SU-DHL-6 (cell line): ENCODE results near the gene PGGHG.

ENCODE experiments used
- H2AFZ ChIP-seq: fragments of 200-600 bp; sonication (generic); 2 replicates; pipeline ENCODE4 v1.6.1; 2014; ENCODE audit warnings: low read depth, mild to moderate bottlenecking, moderate library complexity, mixed read lengths, antibody characterized with exemption, low read length; ENCODE audit not compliant: severe bottlenecking
- H3F3A ChIP-seq: fragments of 200-600 bp; shearing (Covaris generic); 2 replicates; pipeline ENCODE4 v1.6.0; 2016; ENCODE audit warnings: antibody characterized with exemption, mild to moderate bottlenecking; ENCODE audit not compliant: insufficient read depth
- H3K27ac ChIP-seq: fragments of 200-600 bp; sonication (generic); 2 replicates; pipeline ENCODE4 v1.5.1; 2016; ENCODE audit warnings: low read depth, mild to moderate bottlenecking, low read length, moderate library complexity, mixed read lengths
- H3K27me3 ChIP-seq: fragments of 200-600 bp; sonication (generic), shearing (Covaris generic); 2 replicates; pipeline ENCODE4 v1.6.0; 2014; ENCODE audit warnings: mild to moderate bottlenecking, low read length
- H3K36me3 ChIP-seq: fragments of 200-600 bp; sonication (generic); 2 replicates; pipeline ENCODE4 v1.6.1; 2014; ENCODE audit warnings: mild to moderate bottlenecking, low read length, mixed read lengths
- H3K4me2 ChIP-seq: fragments of 300-600, 200-600 bp; shearing (Covaris generic), sonication (generic); 2 replicates; pipeline ENCODE4 v1.6.0; 2014; ENCODE audit warnings: low read length, low read depth, mild to moderate bottlenecking; ENCODE audit not compliant: poor library complexity, severe bottlenecking
- H3K4me3 ChIP-seq: fragments of 200-600 bp; sonication (generic); 2 replicates; pipeline ENCODE4 v1.5.1; 2014; ENCODE audit warnings: antibody characterized with exemption, low read length, mild to moderate bottlenecking, mixed read lengths; ENCODE audit not compliant: insufficient read depth, poor library complexity, severe bottlenecking
- H3K79me2 ChIP-seq: fragments of 200-600 bp; sonication (generic); 2 replicates; pipeline ENCODE4 v1.6.1; 2014; ENCODE audit warnings: mild to moderate bottlenecking, low read length, moderate library complexity; ENCODE audit not compliant: insufficient read depth
- H3K9ac ChIP-seq: fragments of 200-600 bp; sonication (generic); 2 replicates; pipeline ENCODE4 v1.7.0; 2014; ENCODE audit warnings: mild to moderate bottlenecking, low read length
- H3K9me2 ChIP-seq: fragments of 200-600 bp; sonication (generic); replicated peaks from 2 replicates; pipeline ENCODE4 v1.6.1; 2014; ENCODE audit warnings: low read length; ENCODE audit not compliant: insufficient read depth
- H3K9me3 ChIP-seq: fragments of 200-600 bp; sonication (generic); 2 replicates; pipeline ENCODE4 v1.6.1; 2014; ENCODE audit warnings: low read length, mixed read lengths; ENCODE audit not compliant: insufficient read depth
- H4K20me1 ChIP-seq: fragments of 200-600 bp; sonication (generic); 2 replicates; pipeline ENCODE4 v1.6.1; 2014; ENCODE audit warnings: low read depth, mild to moderate bottlenecking, antibody characterized with exemption, low read length, moderate library complexity, mixed read lengths
- CTCF ChIP-seq: fragments of 200-600 bp; sonication (generic); IDR thresholded peaks from one replicate; pipeline ENCODE4 v1.5.1; 2017; ENCODE audit warnings: antibody characterized with exemption, mild to moderate bottlenecking, low read length, moderate library complexity; ENCODE audit not compliant: insufficient read depth, poor library complexity, severe bottlenecking
- EZH2phosphoT487 ChIP-seq: fragments of 200-600 bp; sonication (generic), shearing (Covaris generic); conservative IDR thresholded peaks from 2 replicates; pipeline ENCODE4 v1.6.1; 2018; ENCODE audit warnings: mild to moderate bottlenecking, antibody characterized with exemption, low read length, moderate library complexity, mixed read lengths

The PGGHG gene

GRCh38 chr11:337711-338110 lies 48.8 kb downstream of the PGGHG start:
- Histone ChIP-seq H3F3A (0 out of 2 replicates have a peak, but pooled peaks cover 7% of the 10 kb centered on the region), H2AFZ (no peak overlapping the region), H3K9ac (no peak overlapping the region), H3K9me3 (no peaks in the 10 kb centered on the region), H3K36me3 (no peaks in the 10 kb centered on the region), H3K4me2 (no peak overlapping the region), H3K79me2 (no peaks in the 10 kb centered on the region), H3K4me3 (no peak overlapping the region), H3K27me3 (no peaks in the 10 kb centered on the region), H4K20me1 (no peaks in the 10 kb centered on the region), H3K27ac (no peak overlapping the region), H3K9me2 (no peaks in the 10 kb centered on the region)
- TF ChIP-seq EZH2phosphoT487 (no peak), CTCF (no peak)

- no peak overlapping the region for H2AFZ ChIP-seq
These were observed 51.0 kb downstream of the PGGHG start for GRCh38 chr11:339963-340362.

DNA sequence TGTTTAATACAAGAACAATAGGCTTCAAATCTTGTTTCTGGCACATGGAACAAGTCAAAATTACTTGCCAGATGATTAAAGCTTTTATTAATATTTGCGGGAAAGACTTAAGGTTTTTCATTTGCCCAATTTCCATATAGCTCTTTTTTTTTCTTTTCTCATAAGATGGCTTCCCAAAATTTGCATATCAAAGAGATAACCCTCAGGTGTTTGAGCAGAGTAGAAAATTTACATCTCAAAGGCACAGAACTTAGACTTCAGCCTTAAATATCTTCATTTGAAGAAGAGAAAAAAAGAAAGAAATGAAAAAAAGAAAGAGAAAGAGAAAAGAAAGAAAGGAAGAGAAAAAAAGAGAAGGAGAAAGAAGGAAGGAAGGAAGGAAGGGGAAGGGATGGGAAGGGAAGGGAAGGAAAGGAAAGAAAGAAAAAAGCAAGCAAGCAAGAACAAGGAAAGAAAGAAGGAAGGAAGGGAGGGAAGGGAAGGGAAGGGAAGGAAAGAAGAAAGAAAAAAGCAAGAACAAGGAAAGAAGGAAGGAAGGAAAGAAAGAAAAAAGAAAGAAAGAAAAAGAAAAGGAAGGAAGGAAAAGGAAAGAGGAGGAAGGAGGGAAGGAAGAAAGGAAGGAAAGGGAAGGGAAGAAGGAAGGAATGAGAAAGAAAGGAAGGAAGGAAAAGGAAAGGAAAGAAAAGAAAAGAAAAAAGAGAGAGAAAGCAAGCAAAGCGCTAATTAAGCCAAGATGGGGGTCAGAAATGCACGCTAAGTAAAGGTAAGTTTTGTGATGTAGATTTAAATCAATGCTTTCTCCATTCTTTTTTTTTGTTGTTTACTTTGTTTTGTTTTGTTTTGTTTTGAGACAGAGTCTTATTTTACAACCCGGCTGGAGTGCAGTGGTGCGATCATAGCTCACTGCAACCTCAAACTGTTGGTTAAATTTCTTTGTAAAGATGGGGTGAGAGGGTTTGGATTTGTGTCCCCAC lies 51.9 kb downstream of the PGGHG start:
- H3K4me2 ChIP-seq: peak overlapping the region; percentile 31
- no peaks in the 10 kb centered on the region for H4K20me1 ChIP-seq
- no peaks in the 10 kb centered on the region for H3K9me3 ChIP-seq
- no peaks in the 10 kb centered on the region for H3K79me2 ChIP-seq
- no peak for TF ChIP-seq EZH2phosphoT487
- TF ChIP-seq CTCF: no peak
- H3K9me2 ChIP-seq: no peaks in the 10 kb centered on the region
- no peak overlapping the region for H2AFZ ChIP-seq
- no peak overlapping the region for H3K4me3 ChIP-seq
- H3K27me3 ChIP-seq: no peaks in the 10 kb centered on the region
- H3K27ac ChIP-seq: 0 out of 2 replicates have a peak overlapping the region, but pooled peaks have one; percentile 0
- H3F3A ChIP-seq: 0 out of 2 replicates have a peak, but pooled peaks cover 7% of the 10 kb centered on the region
- H3K9ac ChIP-seq: no peak overlapping the region
- no peaks in the 10 kb centered on the region for H3K36me3 ChIP-seq

More at GRCh38 chr11:339963-340362, 51.0 kb downstream of the PGGHG start:
- Histone ChIP-seq H3K9ac (no peak overlapping the region), H4K20me1 (no peaks in the 10 kb centered on the region), H3K4me2 (peak overlapping the region; percentile 31), H3K36me3 (no peaks in the 10 kb centered on the region), H3K4me3 (no peak overlapping the region), H3K27ac (no peak overlapping the region), H3F3A (0 out of 2 replicates have a peak, but pooled peaks cover 7% of the 10 kb centered on the region), H3K79me2 (no peaks in the 10 kb centered on the region), H3K9me2 (no peaks in the 10 kb centered on the region), H3K27me3 (no peaks in the 10 kb centered on the region), H3K9me3 (no peaks in the 10 kb centered on the region)
- TF ChIP-seq CTCF (no peak), EZH2phosphoT487 (no peak)
